ENCODE results near the gene PRSS36.

DNA sequence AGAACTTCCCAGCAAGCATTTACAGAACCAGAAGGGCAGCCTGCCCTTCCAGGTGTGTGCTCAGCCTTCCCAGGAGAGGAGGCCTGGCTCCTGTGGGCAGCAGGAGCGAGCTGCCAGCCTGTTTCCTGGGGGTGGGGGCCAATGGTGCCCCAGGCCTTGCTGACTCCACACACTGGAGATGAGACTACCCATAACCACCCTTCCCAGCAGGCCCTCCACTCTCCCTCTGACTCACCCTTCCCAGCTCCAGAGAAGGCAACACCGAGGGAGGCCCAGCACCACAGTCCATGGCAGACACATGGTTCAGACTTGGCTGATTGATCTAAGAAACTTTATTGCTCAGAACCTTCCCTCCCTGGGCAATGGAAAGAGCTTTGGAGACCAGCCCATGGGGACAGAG lies 59.3 kb downstream of the PRSS36 start:
- TF ChIP-seq POLR2AphosphoS5 (IDR thresholded peaks at IDR 0.05; ENCODE audit: low read depth): no peak
- TF ChIP-seq CTCF (IDR thresholded peaks at IDR 0.05; ENCODE audit: insufficient read depth, low read length): no peak
- TF ChIP-seq SPI1 (IDR thresholded peaks at IDR 0.05; ENCODE audit: borderline replicate concordance, low read depth): no peak
- no peak for TF ChIP-seq REST (IDR thresholded peaks at IDR 0.05; ENCODE audit: insufficient replicate concordance, low read depth)
- no peak for TF ChIP-seq GABPA (IDR thresholded peaks at IDR 0.05; ENCODE audit: low read depth)

Data from HL-60 (cell line).